C4-2B (cell line): ENCODE results near the gene GFRA1.

Experiments used
- ZFX ChIP-seq: fragments of 450-650 bp; IDR thresholded peaks from 2 replicates; pipeline ENCODE4 v1.6.1; 2017
- TF ChIP-seq, protein P1 (sequence below): fragments of 450-650 bp; conservative IDR thresholded peaks from 2 replicates; pipeline ENCODE4 v1.5.1; 2017; ENCODE audit warnings: mild to moderate bottlenecking

DNA sequence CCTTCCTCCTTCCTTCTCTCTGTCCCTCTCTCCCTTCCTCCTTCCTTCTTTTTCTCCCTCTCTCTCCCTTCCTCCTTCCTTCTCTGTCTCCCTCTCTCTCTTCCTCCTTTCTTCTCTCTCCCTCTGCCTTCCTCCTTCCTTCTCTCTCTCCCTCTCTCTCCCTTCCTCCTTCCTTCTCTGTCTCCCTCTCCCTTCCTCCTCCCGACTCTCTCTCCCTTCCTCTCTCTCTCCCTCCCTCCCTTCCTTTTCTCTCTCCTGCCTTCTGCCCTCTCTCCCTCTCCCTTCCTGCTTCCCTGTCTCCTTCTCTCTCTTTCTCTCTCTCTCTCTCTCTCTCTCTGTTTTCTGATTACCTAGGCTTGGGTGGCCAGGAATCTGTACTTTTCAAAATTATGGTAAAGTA is 16.6 kb upstream of the GFRA1 start:
- TF ChIP-seq, protein P1, sequence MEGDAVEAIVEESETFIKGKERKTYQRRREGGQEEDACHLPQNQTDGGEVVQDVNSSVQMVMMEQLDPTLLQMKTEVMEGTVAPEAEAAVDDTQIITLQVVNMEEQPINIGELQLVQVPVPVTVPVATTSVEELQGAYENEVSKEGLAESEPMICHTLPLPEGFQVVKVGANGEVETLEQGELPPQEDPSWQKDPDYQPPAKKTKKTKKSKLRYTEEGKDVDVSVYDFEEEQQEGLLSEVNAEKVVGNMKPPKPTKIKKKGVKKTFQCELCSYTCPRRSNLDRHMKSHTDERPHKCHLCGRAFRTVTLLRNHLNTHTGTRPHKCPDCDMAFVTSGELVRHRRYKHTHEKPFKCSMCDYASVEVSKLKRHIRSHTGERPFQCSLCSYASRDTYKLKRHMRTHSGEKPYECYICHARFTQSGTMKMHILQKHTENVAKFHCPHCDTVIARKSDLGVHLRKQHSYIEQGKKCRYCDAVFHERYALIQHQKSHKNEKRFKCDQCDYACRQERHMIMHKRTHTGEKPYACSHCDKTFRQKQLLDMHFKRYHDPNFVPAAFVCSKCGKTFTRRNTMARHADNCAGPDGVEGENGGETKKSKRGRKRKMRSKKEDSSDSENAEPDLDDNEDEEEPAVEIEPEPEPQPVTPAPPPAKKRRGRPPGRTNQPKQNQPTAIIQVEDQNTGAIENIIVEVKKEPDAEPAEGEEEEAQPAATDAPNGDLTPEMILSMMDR: no peak
- TF ChIP-seq ZFX: no peak
